A673 (cell line): ENCODE measurements around the gene C10orf90.

Source experiments
- EZH2 ChIP-seq: fragments of 200-600 bp; sonication (generic); IDR thresholded peaks from 2 replicates; pipeline ENCODE4 v1.6.1; 2017; ENCODE audit warnings: borderline replicate concordance, low read depth, mild to moderate bottlenecking, mixed read lengths, antibody characterized with exemption, low read length; ENCODE audit not compliant: poor library complexity, severe bottlenecking
- TF ChIP-seq, protein P1 (sequence below): fragments of 300-800, 200-600 bp; sonication (generic); conservative IDR thresholded peaks from 2 replicates; pipeline ENCODE4 v1.5.1; 2017; ENCODE audit warnings: low read depth, mild to moderate bottlenecking, antibody characterized with exemption, low read length, moderate library complexity, mixed read lengths

DNA sequence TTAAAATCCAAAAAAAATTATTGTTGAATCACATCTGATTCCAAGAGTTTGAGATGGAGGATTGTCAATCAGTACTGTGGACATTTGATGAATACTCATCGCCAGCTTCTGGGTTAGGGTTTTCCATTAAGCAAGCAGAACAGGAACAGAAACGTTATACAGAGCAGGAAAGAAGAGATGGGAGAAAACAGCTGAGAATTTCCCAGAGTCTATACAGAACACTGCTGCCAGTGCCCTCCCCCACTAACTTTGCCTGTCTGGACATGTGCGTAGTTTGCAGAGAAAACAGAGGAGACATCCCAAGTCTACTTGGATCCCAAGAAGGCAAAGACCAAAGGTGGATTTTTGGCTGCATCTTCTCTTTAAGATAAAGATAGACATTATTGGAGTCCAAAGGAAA, 19.0 kb downstream of the C10orf90 start:
- TF ChIP-seq, protein P1, sequence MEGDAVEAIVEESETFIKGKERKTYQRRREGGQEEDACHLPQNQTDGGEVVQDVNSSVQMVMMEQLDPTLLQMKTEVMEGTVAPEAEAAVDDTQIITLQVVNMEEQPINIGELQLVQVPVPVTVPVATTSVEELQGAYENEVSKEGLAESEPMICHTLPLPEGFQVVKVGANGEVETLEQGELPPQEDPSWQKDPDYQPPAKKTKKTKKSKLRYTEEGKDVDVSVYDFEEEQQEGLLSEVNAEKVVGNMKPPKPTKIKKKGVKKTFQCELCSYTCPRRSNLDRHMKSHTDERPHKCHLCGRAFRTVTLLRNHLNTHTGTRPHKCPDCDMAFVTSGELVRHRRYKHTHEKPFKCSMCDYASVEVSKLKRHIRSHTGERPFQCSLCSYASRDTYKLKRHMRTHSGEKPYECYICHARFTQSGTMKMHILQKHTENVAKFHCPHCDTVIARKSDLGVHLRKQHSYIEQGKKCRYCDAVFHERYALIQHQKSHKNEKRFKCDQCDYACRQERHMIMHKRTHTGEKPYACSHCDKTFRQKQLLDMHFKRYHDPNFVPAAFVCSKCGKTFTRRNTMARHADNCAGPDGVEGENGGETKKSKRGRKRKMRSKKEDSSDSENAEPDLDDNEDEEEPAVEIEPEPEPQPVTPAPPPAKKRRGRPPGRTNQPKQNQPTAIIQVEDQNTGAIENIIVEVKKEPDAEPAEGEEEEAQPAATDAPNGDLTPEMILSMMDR = no peak
- TF ChIP-seq EZH2 = no peak
